Fibroblast of pulmonary artery (primary cell): ENCODE data around the gene KRTAP1-3.
"Not testable (repeated sequence)": the region's sequence is repeated elsewhere in the genome, so short reads cannot be mapped to it uniquely, and the experiment has no call there.

ENCODE experiments used
- DNase-seq: peaks from one replicate; pipeline ENCODE4 v3.0.0-alpha.2; 2010; ENCODE audit warnings: low read depth
- H3K4me3 ChIP-seq: replicated peaks from 2 replicates; pipeline ENCODE4 v1.5.1; 2011; ENCODE audit warnings: low read depth, mild to moderate bottlenecking, control low read depth, low read length, moderate library complexity
- TF ChIP-seq, protein P1 (sequence below): IDR thresholded peaks from 2 replicates; pipeline ENCODE4 v1.5.1; 2011; ENCODE audit warnings: mild to moderate bottlenecking, control low read depth, low read length, inconsistent platforms; ENCODE audit errors: missing control alignments

Gene KRTAP1-3

DNA sequence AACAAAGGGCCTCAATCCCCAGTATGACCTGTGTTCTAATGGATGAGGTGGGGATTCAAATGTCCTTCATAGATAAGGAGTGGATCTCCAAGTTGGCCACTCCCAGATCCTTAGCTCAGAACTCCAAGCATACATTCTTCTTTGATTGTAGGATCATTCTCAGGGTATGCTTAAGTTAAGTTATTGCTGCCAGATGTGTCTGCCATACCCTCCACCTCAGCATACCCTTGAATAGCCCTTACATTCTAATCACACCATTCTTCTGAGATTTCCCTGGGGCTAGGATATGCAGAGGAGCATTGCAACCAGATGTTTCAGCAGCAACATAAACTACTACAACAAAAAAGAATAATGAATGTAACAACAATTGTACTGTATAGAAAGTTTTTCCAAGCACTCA is 32.6 kb upstream of the KRTAP1-3 start:
- H3K4me3 ChIP-seq = no peak overlapping the region
- DNase-seq = no peak
- TF ChIP-seq, protein P1, sequence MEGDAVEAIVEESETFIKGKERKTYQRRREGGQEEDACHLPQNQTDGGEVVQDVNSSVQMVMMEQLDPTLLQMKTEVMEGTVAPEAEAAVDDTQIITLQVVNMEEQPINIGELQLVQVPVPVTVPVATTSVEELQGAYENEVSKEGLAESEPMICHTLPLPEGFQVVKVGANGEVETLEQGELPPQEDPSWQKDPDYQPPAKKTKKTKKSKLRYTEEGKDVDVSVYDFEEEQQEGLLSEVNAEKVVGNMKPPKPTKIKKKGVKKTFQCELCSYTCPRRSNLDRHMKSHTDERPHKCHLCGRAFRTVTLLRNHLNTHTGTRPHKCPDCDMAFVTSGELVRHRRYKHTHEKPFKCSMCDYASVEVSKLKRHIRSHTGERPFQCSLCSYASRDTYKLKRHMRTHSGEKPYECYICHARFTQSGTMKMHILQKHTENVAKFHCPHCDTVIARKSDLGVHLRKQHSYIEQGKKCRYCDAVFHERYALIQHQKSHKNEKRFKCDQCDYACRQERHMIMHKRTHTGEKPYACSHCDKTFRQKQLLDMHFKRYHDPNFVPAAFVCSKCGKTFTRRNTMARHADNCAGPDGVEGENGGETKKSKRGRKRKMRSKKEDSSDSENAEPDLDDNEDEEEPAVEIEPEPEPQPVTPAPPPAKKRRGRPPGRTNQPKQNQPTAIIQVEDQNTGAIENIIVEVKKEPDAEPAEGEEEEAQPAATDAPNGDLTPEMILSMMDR = no peak

DNA sequence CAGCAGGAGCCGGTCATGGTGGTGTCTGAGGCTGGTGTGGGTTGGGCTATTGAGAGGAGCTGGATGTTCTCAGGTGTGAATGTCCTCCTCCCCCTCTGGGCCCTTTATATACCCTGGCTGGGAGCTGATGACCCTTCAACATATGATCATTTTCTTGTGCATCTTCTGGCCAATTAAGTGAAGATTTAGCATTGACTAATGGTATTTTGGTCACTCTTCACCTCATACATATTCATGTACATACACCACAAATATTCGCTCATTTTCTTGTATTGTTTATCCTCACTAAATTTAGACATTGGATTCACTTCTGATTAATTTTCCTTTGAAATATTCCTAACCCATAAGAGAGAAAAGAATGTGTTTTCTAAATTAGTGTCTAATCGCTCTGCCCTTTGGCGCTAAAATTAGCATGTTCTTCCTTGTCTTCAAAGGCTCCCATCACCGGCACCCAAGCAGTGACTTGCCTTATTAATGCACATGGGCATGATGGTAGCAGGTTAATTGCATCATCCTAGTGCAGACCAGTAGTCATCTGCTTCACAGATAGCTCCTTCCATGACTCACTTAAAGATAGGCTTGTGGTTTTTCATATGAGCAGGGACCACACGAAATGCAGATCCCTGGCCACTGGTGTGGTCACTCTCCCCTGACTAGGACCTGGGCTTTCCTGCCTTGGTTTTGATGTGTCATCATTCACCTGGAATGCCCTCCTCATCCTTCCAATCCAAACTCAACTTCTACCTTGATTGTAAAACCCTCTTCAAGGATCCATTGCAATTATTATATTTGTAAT is 31.4 kb upstream of the KRTAP1-3 start, which contains the start of gene KRTAP2-4:
KRTAP2-4 (minus strand) TSS at position 51 of the 796 bp plus-strand sequence; CDS start at position 17, 34 bp downstream.
- TF ChIP-seq, protein P1 = no peak
- H3K4me3 ChIP-seq = no peak within 1 kb of the TSS
- DNase-seq = peak; percentile 49

DNA sequence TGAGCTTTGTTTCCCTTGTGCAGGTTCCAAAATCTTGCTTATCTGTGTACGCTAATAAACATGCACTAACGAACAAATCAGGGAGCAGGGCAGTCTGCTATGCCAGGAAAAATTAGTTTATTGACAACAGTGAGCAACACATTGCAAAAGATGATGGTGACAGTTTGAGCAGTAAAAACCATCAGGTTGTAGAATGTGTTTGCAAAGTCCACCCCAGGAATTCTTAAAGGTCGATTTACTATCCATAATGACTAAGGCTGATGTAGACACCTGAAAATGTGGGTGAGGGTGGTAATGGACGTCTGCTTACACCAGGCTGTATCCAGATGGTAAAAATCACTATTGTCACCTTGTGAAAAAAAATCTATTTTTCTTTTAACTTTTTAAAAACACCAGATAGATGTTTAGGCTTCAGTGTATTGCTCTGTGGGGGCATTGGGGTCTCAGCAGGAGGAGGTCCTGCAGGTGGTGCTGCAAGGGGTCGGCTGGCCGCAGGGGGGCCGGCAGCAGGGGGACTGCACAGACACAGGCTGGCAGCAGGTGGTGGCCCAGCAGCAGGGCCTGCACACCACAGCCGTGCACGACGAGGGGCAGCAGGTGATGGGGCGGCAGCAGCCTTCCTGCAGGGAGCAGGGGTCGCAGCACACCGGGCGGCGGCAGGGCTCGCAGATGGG is 30.5 kb upstream of the KRTAP1-3 start:
- not testable (repeated sequence) for H3K4me3 ChIP-seq, DNase-seq

DNA sequence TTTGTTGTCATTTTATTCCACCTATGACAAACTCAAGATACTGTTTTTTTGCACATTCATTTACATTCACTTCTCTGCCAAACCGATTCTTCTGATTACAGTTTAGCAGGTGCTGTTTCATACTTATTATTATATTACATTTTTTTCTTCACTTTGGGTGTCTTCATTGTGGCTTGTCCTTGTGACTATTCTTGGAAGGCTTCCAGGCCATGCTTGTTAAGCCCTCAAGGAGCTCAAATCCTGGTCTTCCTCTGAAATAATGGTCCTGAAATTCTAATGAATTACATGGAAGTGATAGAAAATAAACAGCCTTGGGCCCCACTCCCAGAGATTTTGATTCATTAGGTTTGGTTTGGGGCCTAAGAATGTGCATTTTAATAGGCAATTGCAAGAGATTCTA is 29.6 kb upstream of the KRTAP1-3 start:
- TF ChIP-seq, protein P1 = no peak
- DNase-seq = no peak
- H3K4me3 ChIP-seq = no peak overlapping the region

DNA sequence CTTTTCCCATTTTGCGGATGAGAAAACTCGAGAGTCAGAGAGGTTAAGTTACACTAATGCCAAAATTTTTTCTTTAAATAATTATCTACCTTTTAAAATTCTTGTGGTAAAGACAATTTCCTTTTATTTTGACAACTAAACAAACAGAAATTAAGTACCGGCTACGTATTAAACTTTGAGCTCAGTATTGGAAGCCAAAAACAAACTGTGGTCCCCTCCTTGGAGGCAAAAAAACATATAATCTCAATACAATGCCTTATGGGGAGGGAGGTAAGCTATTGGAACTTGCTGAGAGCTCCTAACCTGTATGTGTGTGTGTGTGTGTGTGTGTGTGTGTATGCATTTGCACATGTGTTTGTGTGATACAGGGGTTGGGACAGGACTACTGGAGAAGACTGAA is 28.8 kb upstream of the KRTAP1-3 start:
- DNase-seq = no peak

DNA sequence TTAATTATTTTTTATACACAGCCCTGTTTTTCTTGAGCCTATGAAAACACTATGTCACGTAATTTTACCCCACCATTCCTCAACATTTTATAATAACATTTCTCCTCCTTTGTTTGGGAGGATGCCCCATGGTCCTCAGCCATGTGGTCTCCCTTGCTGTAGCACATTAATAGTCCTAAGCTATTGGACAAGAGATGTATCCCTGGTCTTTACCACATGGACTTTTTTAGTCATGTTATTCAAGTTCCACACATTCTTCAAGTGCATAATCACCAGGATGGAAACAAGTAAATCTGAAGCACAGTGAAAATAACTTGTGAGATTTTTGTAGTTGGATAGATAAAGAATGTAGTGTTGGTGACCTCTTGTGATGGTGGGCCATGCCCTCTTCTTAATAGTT is 27.3 kb upstream of the KRTAP1-3 start:
- H3K4me3 ChIP-seq = no peak overlapping the region
- TF ChIP-seq, protein P1 = no peak
- peak; percentile 65 for DNase-seq

More for the DNA sequence above, 28.8 kb upstream of the KRTAP1-3 start:
- TF ChIP-seq, protein P1 = no peak
- H3K4me3 ChIP-seq = no peak overlapping the region

DNA sequence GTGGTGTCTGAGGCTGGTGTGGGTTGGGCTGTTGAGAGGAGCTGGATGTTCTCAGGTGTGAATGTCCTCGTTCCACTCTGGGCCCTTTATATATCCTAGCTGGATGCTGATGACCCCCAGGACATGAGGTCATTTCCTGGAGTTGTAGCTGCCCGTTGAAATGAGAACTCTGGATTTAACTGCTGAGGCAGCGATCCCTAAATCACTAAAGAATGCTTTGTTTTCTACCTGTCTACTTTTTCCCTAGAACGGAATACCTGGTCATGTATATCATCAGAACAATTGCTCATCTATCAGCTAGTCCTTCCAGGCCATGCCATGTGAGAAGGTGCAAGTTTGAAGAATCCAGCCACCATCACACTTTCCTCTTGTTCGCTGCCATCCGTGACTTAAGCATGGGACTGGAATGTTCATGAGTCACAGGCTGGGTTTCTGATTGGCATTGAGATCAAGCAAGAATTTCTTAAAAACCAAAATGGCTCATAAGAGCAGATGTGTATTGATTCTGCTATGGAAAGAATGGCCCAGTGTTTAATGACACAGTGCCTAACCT is 25.5 kb upstream of the KRTAP1-3 start, which contains the start of gene KRTAP2-3:
KRTAP2-3 (minus strand) TSS at position 63 of the 553 bp plus-strand sequence. CDS start 64 bp downstream, outside the sequence.
- TF ChIP-seq, protein P1 = no peak
- DNase-seq = peak; percentile 66
- H3K4me3 ChIP-seq = no peak within 1 kb of the TSS

DNA sequence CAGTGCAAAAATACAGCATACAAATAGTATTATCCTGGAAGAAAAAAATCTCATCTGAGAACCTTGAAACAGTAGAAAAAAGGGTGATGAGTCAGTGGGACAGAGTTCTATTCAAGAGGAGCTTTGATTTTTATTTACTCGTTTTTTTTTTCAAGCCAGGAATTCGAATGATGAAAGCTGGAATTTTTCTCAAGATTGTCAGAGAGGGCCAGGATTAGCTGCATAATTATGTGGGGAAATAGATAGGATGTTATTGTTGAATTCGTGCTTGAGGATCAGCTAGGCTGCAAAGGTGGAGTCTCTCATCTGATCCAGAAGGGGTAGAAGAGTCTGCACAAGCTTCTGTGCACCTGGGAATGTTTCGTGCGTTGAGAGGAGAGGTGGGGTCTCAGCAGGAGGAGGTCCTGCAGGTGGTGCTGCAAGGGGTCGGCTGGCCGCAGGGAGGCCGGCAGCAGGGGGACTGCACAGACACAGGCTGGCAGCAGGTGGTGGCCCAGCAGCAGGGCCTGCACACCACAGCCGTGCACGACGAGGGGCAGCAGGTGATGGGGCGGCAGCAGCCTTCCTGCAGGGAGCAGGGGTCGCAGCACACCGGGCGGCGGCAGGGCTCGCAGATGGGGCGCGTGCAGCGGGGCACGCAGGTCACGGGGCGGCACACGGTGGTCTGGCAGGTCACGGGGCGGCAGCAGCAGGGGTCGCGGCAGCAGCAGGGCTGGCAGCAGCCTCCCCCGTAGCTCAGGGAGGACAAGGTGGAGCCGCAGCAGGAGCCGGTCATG is 24.8 kb upstream of the KRTAP1-3 start:
- not testable (repeated sequence) for H3K4me3 ChIP-seq
- DNase-seq = peak; percentile 49
